ENCODE data around the gene TMC3. TPM values are rescaled to one million over a fixed set of nuclear protein-coding genes. Genes with fewer than 3 reads are reported as not detected.

TMC3 gene
- total and polyA plus RNA-seq, 10 of the 15 experiments (the other 5 are each of a cell fraction or from before 2014, with no cell fraction given) = 0.03 to 0.04 (median 0.04) TPM; not detected in 7

DNA sequence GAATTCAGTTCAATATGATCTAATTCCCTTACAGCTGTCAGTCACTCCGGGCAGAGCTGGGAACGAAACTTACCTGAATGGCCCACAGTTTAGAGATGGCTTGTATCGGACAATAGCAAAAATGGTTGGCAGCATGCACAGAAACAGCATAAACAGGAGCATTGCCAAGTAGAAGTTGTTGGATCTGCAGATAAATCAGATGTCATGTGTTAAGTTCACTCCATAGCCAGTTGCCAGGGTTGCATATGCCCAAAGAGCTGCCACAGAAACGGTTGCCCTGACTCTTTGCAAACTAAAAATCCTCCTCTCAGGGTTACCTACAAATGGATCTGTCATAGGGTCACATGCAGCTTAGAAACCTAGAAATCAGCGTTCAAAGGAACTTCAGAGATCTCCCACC, 34.7 kb downstream of the TMC3 start:
- DNase-seq (ENCODE audit: low read depth, low spot score) (no peak), FAIRE-seq (no peak), ATAC-seq (no peak)
- no TSS peak for BruUV-seq (replicated peaks)
- no peak overlapping the region for H2AFZ ChIP-seq (ENCODE audit: control insufficient read depth, low read depth, low read length)
- 77% methylated on average over 5 of the region's 5 CpGs for WGBS (ENCODE audit: insufficient coverage, insufficient replicate concordance, low lambda C conversion rate, missing lambda C conversion rate)
- no peak overlapping the region for H3K4me3 ChIP-seq
- no peak overlapping the region for H3K27ac ChIP-seq (ENCODE audit: control insufficient read depth, insufficient read depth)
- no peaks in the 10 kb centered on the region for H3K27me3 ChIP-seq (replicated peaks in 1 of 2; ENCODE audit: control insufficient read depth in 2 of 2, insufficient read depth in 2 of 2, low read length in 1 of 2)
- ChIA-PET CTCF (interaction anchor here (9.2 to 11.3 kb wide), 2 partner anchors 63 to 72 kb away, joined by 142 to 242 read pairs; no protein-coding TSS in a partner anchor), RAD21 (ENCODE audit: unreplicated experiment) (interaction anchor here (2.3 to 9.2 kb wide), 2 partner anchors 48 to 64 kb away, joined by 7 to 137 read pairs; no protein-coding TSS in a partner anchor), SMC1A (ENCODE audit: uncharacterized antibody, unreplicated experiment) (interaction anchor here (0.7 to 6.1 kb wide), 4 partner anchors 60 to 142 kb away, joined by 3 to 32 read pairs (median 9); no protein-coding TSS in a partner anchor), POLR2A (no interaction called here)
- intact Hi-C loops (cut with micrococcal nuclease; ENCODE audit: unreplicated experiment) (loop anchor here (5.0 kb wide), 1 partner anchor 63 kb away; no protein-coding TSS in a partner anchor), in situ Hi-C loops (cut with MboI) (no loop called here)
- TF ChIP-seq CTCF (IDR thresholded peaks at IDR 0.05 in 2 of 3, conservative IDR thresholded peaks at IDR 0.05 in 1 of 3; ENCODE audit: control insufficient read depth in 2 of 3, extremely low read depth in 1 of 3, insufficient read depth in 1 of 3, low read depth in 3 of 3, low read length in 3 of 3) (no peak), POLR2AphosphoS2 (IDR thresholded peaks at IDR 0.05; ENCODE audit: low read depth, low read length) (no peak), MTA3 (IDR thresholded peaks at IDR 0.05; ENCODE audit: borderline replicate concordance, low read length) (no peak), ZNF217 (IDR thresholded peaks at IDR 0.05) (no peak), BHLHE40 (IDR thresholded peaks at IDR 0.05; ENCODE audit: borderline replicate concordance in 1 of 2, low read depth in 2 of 2, low read length in 1 of 2) (no peak), EP300 (IDR thresholded peaks at IDR 0.05; ENCODE audit: borderline replicate concordance in 1 of 2, control insufficient read depth in 1 of 2, low read depth in 2 of 2, low read length in 2 of 2) (no peak)
- no peaks in the 10 kb centered on the region; the same call in 1 of the 2 replicates for H3K4me1 ChIP-seq (ENCODE audit: control insufficient read depth, insufficient read depth, low read length)
- H3K9ac ChIP-seq (ENCODE audit: control insufficient read depth, insufficient read depth, low read length) = no peak overlapping the region
- H3K36me3 ChIP-seq (ENCODE audit: control insufficient read depth in 2 of 2, insufficient read depth in 2 of 2, low read length in 1 of 2) = no peaks in the 10 kb centered on the region
- H3K4me2 ChIP-seq (ENCODE audit: control insufficient read depth, insufficient read depth) = no peak overlapping the region
- H3K79me2 ChIP-seq (ENCODE audit: control insufficient read depth, insufficient read depth, low read length) = no peaks in the 10 kb centered on the region
- H4K20me1 ChIP-seq (ENCODE audit: control insufficient read depth, insufficient read depth) = no peaks in the 10 kb centered on the region
- H3K9me3 ChIP-seq (replicated peaks; ENCODE audit: control insufficient read depth, insufficient read depth, low read length) = no peaks in the 10 kb centered on the region
